ENCODE measurements around the gene SLCO1A2. TPM values are rescaled to one million over a fixed set of nuclear protein-coding genes. Genes with fewer than 3 reads are reported as not detected.

Gene SLCO1A2
- total and polyA plus RNA-seq, 2 of the 8 experiments (the other 6 are each of a cell fraction or from before 2014, with no cell fraction given) = 2.9 to 5.1 TPM

DNA sequence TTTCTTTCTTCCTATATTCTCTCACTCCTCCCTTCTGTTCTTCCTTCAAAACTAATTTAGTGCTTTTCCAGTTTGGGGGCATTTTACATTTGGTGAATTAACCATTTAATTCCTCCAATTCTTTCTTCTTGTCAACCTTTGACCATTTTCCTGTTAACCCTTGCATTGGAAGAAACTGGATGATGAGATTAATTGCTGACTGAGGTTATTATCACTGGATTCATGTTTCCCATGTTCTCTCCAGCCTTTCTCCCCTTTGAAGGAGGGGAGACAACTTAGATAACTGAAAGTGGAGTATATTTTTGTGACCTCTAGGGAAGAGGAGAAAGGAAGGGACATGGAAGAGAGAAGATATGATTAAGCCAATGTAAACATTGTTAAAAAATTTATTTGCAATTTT, 70.5 kb downstream of the SLCO1A2 start:
- no peak overlapping the region for H4K8ac ChIP-seq (ENCODE audit: extremely low read depth, insufficient read depth, low read length)
- H3K9ac ChIP-seq (replicated peaks in 1 of 4; ENCODE audit: extremely low read depth in 1 of 4, low read depth in 3 of 4, low read length in 3 of 4) = no peak overlapping the region
- no peak overlapping the region for H2BK12ac ChIP-seq (ENCODE audit: low read depth, low read length)
- H3K23ac ChIP-seq (ENCODE audit: insufficient read length) = no peak overlapping the region
- H3K4me3 ChIP-seq (ENCODE audit: extremely low read depth in 1 of 4, insufficient read depth in 2 of 4, low read depth in 3 of 4, low read length in 4 of 4) = no peak overlapping the region
- H2AK5ac ChIP-seq (ENCODE audit: low read depth, low read length) = no peak overlapping the region
- no peak overlapping the region for H2BK5ac ChIP-seq (ENCODE audit: low read depth, low read length)
- peaks cover 4 to 6% of the 10 kb centered on the region in 2 experiments; a peak in 2 of 4 replicates for H3K9me3 ChIP-seq (ENCODE audit: insufficient read depth in 2 of 2, low read depth in 1 of 2, low read length in 1 of 2)
- H3K36me3 ChIP-seq (ENCODE audit: control insufficient read depth in 2 of 4, insufficient read depth in 4 of 4, low read length in 3 of 4) = no peaks in the 10 kb centered on the region; a peak in 1 of 8 replicates
- H4K20me1 ChIP-seq (replicated peaks in 1 of 2; ENCODE audit: control insufficient read depth in 1 of 2, insufficient read depth in 2 of 2, low read length in 2 of 2) = no peaks in the 10 kb centered on the region
- H4K5ac ChIP-seq (ENCODE audit: insufficient read length, low read depth, low read length) = no peak overlapping the region
- no peaks in the 10 kb centered on the region for H3K23me2 ChIP-seq (ENCODE audit: low read depth, low read length)
- no peak overlapping the region for H3K4ac ChIP-seq (replicated peaks; ENCODE audit: insufficient read length, low read depth, low read length)
- H3K56ac ChIP-seq (replicated peaks; ENCODE audit: insufficient read length, low read depth, low read length) = no peak overlapping the region
- H3K79me2 ChIP-seq (ENCODE audit: control insufficient read depth in 1 of 2, insufficient read depth in 2 of 2, low read length in 2 of 2) = no peaks in the 10 kb centered on the region
- ChIA-PET CTCF (ENCODE audit: partially characterized antibody) (no interaction called here), POLR2A (ENCODE audit: partially characterized antibody) (no interaction called here)
- no peaks in the 10 kb centered on the region for H3K4me1 ChIP-seq (replicated peaks in 1 of 4; ENCODE audit: control insufficient read depth in 3 of 4, insufficient read depth in 4 of 4, low read length in 3 of 4)
- FAIRE-seq = no peak
- no peak overlapping the region for H3K4me2 ChIP-seq (ENCODE audit: insufficient read depth in 1 of 2, low read depth in 2 of 2, low read length in 2 of 2)
- H3K27me3 ChIP-seq (replicated peaks in 1 of 4; ENCODE audit: control insufficient read depth in 3 of 4, extremely low read depth in 1 of 4, insufficient read depth in 3 of 4, low read length in 3 of 4) = no peaks in the 10 kb centered on the region
- H3K27ac ChIP-seq (ENCODE audit: low read depth, low read length) = no peak overlapping the region
- no peak for DNase-seq (ENCODE audit: low read depth in 1 of 2, low spot score in 2 of 2)
- H3K79me1 ChIP-seq (ENCODE audit: low read depth, low read length) = no peaks in the 10 kb centered on the region
- no peak overlapping the region for H2BK120ac ChIP-seq (replicated peaks; ENCODE audit: low read depth, low read length)
- no peak overlapping the region for H2BK20ac ChIP-seq (ENCODE audit: low read length)
- no peak overlapping the region for H4K91ac ChIP-seq (replicated peaks; ENCODE audit: insufficient read length, low read length)
- H2BK15ac ChIP-seq (ENCODE audit: low read length) = no peak overlapping the region
- no peak overlapping the region for H2AFZ ChIP-seq (ENCODE audit: low read length)
- no peak overlapping the region for H3K18ac ChIP-seq (ENCODE audit: extremely low read depth, low read length)
- no peak overlapping the region for H3K14ac ChIP-seq (ENCODE audit: insufficient read length)
- TF ChIP-seq, protein P1, sequence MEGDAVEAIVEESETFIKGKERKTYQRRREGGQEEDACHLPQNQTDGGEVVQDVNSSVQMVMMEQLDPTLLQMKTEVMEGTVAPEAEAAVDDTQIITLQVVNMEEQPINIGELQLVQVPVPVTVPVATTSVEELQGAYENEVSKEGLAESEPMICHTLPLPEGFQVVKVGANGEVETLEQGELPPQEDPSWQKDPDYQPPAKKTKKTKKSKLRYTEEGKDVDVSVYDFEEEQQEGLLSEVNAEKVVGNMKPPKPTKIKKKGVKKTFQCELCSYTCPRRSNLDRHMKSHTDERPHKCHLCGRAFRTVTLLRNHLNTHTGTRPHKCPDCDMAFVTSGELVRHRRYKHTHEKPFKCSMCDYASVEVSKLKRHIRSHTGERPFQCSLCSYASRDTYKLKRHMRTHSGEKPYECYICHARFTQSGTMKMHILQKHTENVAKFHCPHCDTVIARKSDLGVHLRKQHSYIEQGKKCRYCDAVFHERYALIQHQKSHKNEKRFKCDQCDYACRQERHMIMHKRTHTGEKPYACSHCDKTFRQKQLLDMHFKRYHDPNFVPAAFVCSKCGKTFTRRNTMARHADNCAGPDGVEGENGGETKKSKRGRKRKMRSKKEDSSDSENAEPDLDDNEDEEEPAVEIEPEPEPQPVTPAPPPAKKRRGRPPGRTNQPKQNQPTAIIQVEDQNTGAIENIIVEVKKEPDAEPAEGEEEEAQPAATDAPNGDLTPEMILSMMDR (IDR thresholded peaks at IDR 0.05; ENCODE audit: control extremely low read depth in 1 of 3, insufficient read depth in 1 of 3, low read depth in 1 of 3, low read length in 3 of 3) = no peak
- TF ChIP-seq NRF1 (IDR thresholded peaks at IDR 0.05; ENCODE audit: low read depth, low read length) = no peak
- TF ChIP-seq JUND (IDR thresholded peaks at IDR 0.05; ENCODE audit: low read length) = no peak
- TF ChIP-seq BCL11A (IDR thresholded peaks at IDR 0.05; ENCODE audit: low read depth in 2 of 2, low read length in 2 of 2) = no peak
- TF ChIP-seq JUN (IDR thresholded peaks at IDR 0.05; ENCODE audit: low read depth, low read length) = no peak
- TF ChIP-seq CTBP2 (IDR thresholded peaks at IDR 0.05; ENCODE audit: borderline replicate concordance, insufficient read depth, insufficient read length, low read length) = no peak
- TF ChIP-seq RXRA (IDR thresholded peaks at IDR 0.05; ENCODE audit: insufficient read depth, low read depth, low read length) = no peak
- no peak for TF ChIP-seq CBX8 (IDR thresholded peaks at IDR 0.05; ENCODE audit: borderline replicate concordance, low read depth, low read length)
- no peak for TF ChIP-seq HDAC2 (IDR thresholded peaks at IDR 0.05; ENCODE audit: borderline replicate concordance in 1 of 2, low read depth in 2 of 2, low read length in 2 of 2)
- TF ChIP-seq, protein P2, sequence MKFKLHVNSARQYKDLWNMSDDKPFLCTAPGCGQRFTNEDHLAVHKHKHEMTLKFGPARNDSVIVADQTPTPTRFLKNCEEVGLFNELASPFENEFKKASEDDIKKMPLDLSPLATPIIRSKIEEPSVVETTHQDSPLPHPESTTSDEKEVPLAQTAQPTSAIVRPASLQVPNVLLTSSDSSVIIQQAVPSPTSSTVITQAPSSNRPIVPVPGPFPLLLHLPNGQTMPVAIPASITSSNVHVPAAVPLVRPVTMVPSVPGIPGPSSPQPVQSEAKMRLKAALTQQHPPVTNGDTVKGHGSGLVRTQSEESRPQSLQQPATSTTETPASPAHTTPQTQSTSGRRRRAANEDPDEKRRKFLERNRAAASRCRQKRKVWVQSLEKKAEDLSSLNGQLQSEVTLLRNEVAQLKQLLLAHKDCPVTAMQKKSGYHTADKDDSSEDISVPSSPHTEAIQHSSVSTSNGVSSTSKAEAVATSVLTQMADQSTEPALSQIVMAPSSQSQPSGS (IDR thresholded peaks at IDR 0.05; ENCODE audit: low read length) = no peak
- TF ChIP-seq SP2 (IDR thresholded peaks at IDR 0.05; ENCODE audit: low read length) = no peak

All from H1 (cell line).